GM18873 (cell line): ENCODE results near the gene ABCD4.
"Not testable (repeated sequence)": the region's sequence is repeated elsewhere in the genome, so short reads cannot be mapped to it uniquely, and the experiment has no call there.

ENCODE experiments used
- ATAC-seq: cut with Tn5 transposase; IDR thresholded peaks from one replicate; pipeline ENCODE4 v1.9.1; 2021; ENCODE audit warnings: mild to moderate bottlenecking, moderate library complexity, moderate number of reproducible peaks; ENCODE audit not compliant: unreplicated experiment, low FRiP score

The ABCD4 gene

DNA sequence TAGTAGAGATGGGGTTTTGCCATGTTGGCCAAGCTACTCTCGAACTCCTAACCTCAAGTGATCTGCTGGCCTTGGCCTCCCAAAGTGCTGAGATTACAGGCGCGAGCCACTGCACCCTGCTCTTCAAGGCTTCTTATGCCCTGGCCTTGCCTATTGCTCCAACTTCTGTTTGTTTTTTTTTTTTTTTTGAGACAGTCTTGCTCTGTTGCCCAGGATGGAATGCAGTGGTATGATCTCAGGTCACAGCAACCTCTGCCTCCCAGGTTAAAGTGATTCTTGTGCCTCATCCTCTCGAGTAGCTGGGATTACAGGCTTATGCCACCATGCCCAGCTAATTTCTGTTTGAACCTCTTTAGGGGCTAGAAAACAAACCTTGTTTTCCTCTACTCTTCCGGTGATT is 6.0 kb upstream of the ABCD4 start:
- ATAC-seq = no peak

DNA sequence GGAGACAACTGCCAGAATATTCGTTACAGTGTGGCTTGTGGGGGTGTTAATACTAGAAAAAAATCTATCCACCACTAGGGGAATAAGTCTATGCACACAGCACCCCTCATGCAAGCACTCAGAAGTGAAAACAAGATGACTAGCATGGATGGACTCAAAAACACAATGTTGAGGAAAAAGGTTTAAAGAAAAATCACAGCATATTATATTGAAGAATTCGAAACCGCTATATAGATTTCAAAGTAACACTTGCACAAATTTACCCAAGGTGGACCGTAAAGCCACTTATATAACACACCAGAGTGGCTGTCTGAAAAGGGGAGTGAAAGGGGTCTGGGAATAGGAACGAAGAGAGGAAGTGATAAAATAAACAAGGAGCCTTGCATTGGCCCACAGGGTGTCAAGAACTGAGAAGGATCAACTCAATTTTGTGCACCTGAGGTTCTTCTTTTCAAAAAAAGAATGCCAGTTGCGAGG is 544 bp downstream of the ABCD4 start:
- ATAC-seq = no peak

DNA sequence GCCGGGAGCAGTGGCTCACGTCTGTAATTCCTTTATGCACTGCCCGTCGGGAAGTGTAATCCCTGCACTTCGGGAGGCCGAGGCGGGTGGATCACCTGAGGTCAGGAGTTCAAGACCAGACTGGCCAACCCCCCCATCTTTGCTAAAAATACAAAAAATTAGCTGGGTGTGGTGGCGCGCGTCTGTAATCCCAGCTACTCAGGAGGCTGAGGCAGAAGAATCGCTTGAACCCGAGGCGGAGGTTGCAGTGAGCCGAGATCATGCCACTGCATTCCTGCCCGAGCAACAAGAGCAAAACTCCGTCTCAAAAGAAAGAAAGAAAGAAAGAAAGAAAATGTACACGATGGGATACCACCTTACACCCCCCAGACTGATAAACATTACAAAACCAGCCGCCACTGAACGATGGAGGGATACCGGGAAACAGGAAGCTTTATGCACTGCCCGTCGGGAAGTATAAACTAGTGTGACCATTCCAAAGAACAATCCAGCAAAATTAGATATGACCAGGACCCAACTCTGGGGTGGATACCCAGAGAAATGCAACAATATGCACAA is 1.1 kb downstream of the ABCD4 start:
- ATAC-seq = no peak

DNA sequence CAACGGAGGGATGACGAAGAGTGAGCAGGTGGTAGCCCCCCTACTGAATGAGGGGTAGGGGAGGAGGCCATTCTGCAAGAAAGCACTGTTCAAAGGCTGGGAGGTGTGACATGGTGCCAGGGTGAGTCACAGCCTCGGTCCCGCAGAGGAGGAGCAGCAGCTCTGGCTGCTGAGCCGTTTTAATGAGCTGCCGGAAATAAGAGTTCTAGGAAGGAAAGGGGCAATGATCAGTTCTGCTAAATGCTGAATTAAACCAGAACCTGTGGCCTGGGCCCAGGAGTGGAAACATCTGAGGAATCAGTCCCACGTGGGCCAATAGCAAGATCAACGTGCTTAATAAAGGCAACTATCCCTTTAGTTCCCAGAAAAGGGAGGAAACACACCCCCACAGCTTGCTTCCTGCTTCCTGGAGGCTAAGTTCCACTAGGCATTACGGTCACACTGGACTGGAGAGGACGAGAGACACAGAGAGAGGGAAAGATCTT is 3.6 kb downstream of the ABCD4 start:
- ATAC-seq = no peak

DNA sequence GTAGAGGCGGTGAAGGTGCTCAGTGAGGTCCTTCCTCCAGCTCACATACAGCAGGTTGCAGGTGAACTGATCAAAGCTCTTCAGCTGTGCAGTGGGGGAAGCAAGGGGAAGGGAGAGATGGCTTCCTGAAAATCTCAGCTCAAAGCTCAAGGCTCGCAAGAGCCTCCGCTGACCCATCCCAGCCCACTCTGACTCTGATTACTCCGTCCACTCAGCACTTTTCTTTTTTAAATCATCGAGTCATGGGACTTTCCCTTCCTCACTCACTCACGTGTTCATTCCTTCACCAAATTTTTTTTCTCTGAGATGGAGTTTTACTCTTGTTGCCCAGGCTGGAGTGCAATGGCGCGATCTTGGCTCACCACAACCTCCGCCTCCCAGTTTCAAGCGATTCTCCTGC is 4.7 kb downstream of the ABCD4 start:
- ATAC-seq = no peak

DNA sequence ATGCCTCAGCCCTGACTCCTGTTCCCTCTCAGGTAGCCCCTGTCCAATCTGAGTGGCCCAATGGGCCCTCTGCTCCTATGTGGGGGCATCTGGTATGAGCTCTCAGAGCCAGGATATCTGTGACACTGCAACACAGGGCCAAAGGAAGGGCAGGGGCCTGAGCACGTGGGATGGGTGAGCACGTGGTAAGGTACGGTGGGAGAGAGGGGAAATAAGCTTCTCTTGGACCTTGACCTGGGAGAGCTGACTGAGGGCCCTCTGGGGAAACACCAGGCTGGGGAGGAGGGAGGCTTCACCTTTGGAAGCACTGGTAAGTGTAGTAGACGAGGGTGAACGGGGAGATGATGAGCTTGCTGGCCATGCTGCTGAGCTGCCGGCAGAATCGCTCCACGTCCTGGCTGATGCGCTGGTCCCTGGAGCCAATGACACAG is 6.7 kb downstream of the ABCD4 start:
- no peak for ATAC-seq

DNA sequence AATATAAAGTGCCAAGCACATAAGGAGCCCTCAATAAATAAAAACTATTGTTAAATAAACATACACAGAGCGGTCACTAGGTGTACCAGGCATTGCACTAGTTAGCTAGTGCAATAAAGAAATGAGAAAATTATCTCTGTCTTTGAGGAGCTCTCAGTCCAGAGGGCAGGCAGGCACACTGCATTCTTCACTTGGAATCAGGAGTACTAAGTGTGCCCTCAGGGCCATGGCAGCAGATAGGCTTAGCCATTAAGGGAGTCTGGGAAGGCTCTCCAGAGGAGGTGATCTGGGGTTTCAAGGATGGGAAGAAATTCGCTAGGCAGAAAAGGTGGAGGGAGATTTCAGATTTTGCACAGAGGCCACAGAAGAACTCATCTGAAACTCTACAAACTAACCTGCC is 9.1 kb downstream of the ABCD4 start:
- ATAC-seq = no peak

DNA sequence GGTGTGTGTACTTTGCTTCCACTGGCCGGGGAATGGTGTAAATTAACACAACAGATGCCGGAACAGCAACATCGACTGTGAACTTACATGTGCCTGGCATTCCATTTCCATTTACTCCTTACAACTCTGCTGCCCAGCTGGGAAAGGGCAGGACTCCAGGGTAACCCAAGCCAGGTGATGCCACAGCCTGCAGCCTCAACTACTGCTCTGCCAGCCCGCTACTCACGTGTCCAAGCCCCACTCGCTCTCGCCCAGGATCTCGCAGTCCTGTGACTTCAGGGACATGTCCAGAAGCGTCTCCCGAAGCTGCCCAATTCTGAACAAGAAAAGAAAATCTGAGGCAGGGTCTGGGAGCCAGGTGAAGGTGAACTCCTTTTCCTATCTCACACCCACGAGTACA is 10.7 kb downstream of the ABCD4 start:
- no peak for ATAC-seq

DNA sequence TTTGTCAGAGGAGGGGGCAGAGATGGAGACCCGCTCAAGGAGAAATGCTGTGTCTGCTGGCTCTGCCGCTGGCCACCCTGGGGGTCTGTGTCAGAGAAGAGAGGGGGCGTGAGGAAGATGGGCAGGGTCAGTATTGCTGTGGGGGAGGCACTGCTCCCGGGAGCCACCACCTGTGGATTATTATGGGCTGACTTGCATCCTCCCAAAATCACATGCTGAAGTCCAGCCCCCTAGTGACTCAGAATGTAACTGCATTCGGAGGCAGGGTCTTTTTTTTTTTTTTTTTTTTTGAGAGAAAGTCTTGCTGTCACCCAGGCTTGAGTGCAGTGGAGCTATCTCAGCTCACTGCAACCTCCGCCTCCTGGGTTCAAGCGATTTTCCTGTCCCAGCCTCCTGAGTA is 12.3 kb downstream of the ABCD4 start:
- no peak for ATAC-seq

DNA sequence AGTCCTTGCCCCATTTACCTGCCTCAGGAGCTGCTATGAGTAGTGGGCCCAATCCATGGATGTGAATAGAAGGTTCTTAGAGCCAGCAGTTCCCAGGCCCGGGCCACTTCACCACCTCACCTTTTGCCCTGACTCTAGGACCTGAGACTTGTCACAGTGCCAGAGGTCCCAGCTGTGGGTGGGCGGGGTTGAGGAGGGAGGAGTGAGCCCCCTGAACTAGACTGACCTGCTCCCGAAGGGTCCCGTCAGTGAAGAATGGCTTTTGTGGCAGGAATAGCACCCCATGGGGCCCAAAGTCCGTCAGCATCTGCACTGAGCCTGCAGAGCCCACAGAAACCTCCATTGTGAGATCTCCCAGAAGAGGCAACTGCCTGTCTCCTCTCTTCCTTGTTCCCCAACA is 12.9 kb downstream of the ABCD4 start:
- no peak for ATAC-seq

DNA sequence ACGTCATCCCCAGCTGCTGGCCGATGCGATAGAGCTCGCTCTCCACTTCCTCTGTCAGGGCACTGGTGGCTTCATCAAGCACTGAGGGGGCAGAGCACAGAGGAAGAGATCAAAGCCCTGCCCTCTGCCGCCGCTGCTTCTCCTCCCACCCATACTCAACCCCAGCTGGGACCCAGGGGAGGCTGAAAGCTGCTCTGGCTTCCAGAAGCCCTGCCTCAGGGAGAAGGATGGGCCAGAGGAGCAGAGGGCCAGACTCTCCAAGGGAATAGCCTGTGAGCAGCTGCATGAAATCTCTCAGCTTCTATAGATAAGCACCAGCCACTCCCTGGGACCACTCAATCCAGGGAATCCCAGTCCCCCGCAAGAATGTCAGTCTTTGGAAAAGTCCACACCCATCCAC is 16.0 kb downstream of the ABCD4 start:
- ATAC-seq = no peak

DNA sequence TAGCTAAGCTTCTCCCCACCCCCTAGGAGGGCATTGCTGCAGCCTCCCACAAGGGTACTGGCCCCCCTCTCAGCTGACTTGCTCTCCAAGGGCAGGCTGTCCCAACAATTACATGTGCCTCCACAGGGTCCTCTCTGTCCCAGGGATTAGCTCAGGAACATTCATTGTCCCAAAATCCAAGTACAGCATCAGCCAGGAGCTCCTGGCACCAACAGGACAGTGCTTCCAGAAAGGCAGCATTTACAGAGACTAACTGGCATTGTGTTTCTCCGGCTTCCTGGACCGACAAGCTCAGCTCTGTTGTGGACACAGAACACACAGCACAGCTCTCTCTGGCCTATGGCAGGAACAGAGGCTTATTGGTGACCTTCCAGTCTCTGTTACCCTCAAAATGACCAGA is 21.7 kb downstream of the ABCD4 start:
- ATAC-seq = no peak

DNA sequence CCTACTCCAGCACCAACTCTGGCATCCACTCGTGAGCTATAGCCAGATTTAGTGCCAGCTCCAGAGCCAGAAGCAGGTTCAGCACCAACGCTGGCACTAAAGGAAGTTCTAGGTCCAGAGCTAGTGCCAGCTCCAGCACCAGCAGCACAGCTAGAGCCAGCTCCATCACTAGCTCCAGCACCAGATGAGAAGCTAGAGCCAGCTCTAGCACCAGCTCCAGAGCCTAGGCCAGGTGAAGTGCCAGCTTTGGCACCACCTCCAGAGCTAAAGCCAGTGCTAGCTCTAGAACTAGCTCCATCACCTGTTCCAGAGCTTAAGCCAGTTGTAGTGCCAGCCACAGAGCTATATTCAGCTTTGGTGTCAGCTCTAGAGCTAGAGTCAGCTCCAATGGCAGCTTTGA is 24.7 kb downstream of the ABCD4 start:
- no peak for ATAC-seq

DNA sequence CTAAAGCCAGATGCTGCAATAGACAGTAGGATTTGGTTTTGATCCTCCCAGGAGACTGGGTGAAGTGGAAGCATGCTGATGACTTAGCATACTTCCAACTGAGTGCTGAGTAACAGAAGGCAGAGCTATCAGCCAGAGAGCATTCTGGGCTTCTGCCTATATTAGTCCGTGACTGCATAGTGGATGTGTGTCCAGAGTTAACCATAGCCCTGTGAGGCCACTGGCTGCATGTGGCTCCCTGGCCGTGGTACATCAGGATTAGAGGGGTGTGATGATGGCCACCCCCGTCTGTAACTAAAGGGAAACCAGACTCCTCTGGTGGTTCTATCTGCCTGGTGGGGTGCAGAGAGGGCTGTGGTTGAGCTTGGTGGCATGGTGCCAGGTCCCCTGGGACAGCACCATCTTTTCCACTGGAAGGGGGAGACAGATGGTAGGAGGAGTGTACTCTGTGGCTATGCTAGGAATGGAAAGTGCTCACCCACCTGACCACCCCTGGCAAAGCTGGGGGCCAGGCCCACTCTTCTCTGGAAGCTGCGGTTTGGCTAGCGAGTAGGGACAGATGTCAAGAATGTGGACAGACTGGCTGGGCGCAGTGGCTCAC is 27.4 kb downstream of the ABCD4 start:
- ATAC-seq = no peak

DNA sequence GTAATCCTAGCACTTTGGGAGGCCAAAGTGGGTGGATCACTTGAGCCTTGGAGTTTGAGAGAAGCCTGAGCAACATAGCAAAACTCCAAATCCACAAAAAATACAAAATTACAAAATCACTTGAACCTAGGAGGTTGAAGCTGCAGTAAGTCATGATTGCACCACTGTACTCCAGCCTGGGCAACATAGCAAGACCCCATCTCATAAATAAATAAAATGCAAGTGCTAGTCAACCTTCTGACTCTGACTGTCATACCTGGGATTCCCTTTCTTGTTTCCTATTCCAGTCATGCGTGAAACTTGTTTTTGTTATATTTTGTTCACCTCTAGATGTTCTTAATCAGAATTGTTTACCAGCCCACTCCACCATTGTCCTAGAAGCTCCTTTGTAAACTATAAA is 31.4 kb downstream of the ABCD4 start:
- ATAC-seq = no peak

DNA sequence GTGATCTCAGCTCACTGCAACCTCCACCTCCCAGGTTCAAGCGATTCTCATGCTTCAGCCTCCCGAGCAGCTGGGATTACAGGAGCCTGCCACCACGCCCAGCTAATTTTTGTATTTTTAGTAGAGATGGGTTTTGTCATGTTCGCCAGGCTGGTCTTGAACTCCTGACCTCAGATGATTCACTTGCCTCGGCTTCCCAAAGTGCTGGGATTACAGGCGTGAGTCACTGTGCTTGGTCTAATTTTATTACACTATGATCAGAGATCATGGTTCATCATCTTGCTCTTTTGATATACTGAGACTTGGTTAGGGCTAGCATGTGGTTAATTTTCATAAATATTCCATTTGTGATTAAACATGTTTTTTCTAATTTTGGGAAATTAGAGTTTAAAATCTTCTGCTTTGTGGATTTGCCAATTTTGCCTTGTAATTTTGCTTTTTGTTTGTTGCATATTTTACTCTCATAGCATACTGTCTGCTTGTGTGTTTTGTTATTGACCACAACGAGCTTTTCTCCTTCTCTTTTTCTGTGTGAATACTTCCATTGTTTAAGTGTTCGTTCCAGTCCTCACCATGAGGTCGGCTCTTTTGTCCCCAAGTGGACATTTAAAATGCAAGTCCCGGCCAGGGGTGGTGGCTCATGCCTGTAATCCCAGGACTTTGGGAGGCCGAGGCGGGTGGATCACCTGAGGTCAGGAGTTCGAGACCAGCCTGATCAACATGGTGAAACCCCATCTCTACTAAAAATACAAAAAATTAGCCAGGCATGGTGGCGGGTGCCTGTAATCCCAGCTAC is 32.2 kb downstream of the ABCD4 start:
- not testable (repeated sequence) for ATAC-seq

DNA sequence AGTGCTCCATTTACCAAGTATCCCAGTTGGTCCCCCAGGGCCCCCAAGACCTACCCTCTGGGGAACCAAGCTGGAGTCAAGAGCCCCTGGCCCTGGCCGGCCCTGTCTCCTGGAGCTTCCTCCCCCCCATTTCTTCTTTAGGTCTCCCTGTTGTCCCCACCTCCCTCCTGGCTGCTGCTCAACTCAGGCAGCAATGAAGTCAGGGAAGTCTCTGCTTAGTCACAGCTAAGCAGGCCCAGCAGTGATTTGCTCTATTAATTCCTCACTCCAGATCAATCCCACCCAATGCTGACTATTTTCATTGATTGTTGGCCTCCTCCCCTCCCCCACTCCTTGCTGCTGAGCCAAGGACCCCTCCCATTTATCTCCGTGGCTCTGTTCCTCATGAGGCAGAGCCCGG is 35.1 kb downstream of the ABCD4 start:
- ATAC-seq = no peak

DNA sequence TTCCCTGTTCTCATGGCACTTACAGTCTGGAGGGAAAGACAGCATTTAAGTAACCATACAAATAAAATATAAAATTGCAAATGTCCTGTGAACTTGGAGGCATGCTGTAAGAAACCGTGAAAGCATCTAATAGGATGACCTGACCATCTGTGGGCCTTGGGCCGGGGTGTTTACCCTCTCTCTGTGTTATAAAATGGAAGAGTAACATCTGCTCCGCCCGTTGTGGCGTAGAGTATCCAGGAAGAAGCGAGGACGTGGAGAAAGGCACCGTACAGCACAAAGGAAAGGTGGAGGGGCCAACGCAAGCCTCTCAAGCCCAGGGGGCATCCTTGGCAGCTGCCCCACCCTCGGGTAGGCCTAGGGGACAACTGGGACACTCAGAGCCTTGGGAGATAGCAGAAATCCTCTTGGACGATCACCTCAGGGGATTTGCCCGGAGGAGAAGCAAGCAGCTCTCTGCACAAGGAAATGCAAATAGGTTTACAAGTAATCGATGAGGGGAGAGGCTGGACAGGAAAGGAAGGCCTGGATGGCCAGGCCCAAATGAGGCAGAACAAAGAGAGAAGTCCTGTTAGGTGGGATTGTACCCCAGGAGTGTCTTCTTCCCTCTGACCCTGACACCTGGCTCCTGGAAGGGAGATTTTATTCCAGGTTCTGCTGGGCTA is 37.3 kb downstream of the ABCD4 start:
- no peak for ATAC-seq

DNA sequence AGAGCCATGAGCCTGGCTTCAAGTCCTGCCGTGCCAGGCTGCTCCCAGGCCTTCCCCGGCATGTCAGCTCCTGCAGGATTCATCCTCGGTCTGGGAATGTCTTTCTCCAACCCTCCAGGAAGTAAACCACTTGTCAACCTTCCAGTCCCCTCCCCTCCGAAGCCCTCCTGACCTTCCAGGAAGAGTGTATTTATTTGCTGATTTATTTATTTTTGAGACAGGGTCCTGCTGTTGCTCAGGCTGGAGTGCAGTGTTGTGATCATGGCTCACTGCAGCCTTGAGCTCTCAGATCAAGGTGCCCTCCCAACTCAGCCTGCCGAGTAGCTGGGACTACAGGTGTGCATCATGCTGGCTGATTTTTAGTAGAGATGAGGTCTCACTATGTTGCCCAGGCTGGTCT is 38.8 kb downstream of the ABCD4 start:
- no peak for ATAC-seq

DNA sequence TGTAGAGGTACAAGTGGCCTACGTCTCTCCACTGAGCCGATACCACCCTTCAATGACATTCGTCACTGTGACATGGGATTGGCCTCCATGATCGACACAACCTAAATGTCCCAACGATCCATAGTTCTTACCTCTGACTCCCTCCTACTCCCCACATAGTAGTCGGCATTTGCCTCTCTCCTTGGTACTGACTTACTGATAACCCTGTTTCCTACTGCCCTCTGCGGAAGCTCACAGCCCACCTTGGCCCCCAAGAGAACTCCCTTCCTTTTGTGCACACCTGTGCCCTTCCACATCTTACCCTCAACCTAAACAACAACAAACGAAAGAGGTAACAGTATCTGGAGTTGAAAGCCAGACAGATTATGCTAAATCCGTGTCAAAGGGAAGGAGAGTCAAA is 39.6 kb downstream of the ABCD4 start:
- ATAC-seq = no peak

DNA sequence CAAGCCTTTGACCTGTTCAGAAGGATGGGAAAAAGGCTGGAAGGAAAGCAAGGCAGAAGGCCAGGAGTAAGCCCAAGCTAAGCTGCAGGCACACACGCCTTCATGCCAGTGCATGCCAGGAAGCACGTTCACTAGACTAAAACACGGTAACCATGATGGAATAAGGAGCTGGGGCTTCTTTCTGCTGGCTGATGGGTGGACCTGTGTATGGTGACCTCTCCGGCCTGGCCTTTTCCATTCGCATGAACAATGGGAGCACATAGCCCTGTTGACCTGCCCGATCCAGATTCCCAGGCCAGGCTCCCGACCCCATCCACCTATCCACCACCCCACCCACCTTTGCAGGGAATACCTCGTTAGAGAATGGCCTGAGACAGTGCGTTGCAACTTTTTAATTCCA is 40.7 kb downstream of the ABCD4 start:
- no peak for ATAC-seq
